Tibial nerve (tissue), 4 donors: ENCODE measurements around the gene POU6F2. TPM values are rescaled to one million over a fixed set of nuclear protein-coding genes. Genes with fewer than 3 reads are reported as not detected.

Experiments used
- DNase-seq, 2 donors: peaks; one replicate each; pipeline ENCODE4 v3.0.0-alpha.2; 2019; ENCODE audit warnings: low spot score in 2 of 2
- H3K27ac ChIP-seq, 4 donors: fragments of 200-600 bp; sonication (generic) in 3 of 4; one replicate each; pipeline ENCODE4 v1.5.1; 2017 to 2019; ENCODE audit warnings: mild to moderate bottlenecking in 1 of 4
- H3K27me3 ChIP-seq, 2 donors: fragments of 200-600 bp; sonication (generic) in 1 of 2; one replicate each; pipeline versions ENCODE4 v1.5.1 to v1.6.0; 2017 to 2019
- H3K36me3 ChIP-seq, 3 donors: fragments of 200-600 bp; sonication (generic); one replicate each; pipeline ENCODE4 v1.5.1; 2018 to 2019
- H3K4me1 ChIP-seq, 4 donors: fragments of 200-600 bp; sonication (generic) in 3 of 4; one replicate each; pipeline ENCODE4 v1.5.1; 2017 to 2019
- H3K4me3 ChIP-seq, 4 donors: fragments of 200-600 bp; sonication (generic) in 3 of 4; one replicate each; pipeline ENCODE4 v1.5.1; 2017 to 2019; ENCODE audit warnings: mild to moderate bottlenecking in 1 of 4, moderate library complexity in 1 of 4
- H3K9me3 ChIP-seq, 4 donors: fragments of 200-600 bp; sonication (generic) in 3 of 4; one replicate each; pipeline ENCODE4 v1.5.1; 2017 to 2019
- CTCF ChIP-seq, 5 experiments: fragments of 200-600 bp in 3 of 5; fragments of 450-650 bp in 2 of 5; sonication (generic) in 3 of 5; IDR thresholded peaks; one replicate each; pipeline ENCODE4 v1.5.1; 2016 to 2019; ENCODE audit warnings: antibody characterized with exemption in 5 of 5, mild to moderate bottlenecking in 3 of 5, moderate library complexity in 2 of 5
- EP300 ChIP-seq, 2 donors: sonication (generic); formaldehyde crosslinking; IDR thresholded peaks; one replicate each; pipeline ENCODE4 v1.6.1; 2017; ENCODE audit warnings: antibody characterized with exemption in 2 of 2, mild to moderate bottlenecking in 1 of 2
- POLR2A ChIP-seq, 2 donors: fragments of 450-650 bp; IDR thresholded peaks; one replicate each; pipeline ENCODE4 v1.6.1; 2017; ENCODE audit warnings: antibody characterized with exemption in 2 of 2, mild to moderate bottlenecking in 2 of 2, moderate library complexity in 2 of 2
- WGBS, 2 donors: methylation state at CpG; one replicate each; pipeline ENCODE4 v1.1.5; 2018; 5-methylcytosine and 5-hydroxymethylcytosine counted together
- total RNA-seq, 4 donors: library from RNA; depleted of rRNA; stranded (reverse); fragments of >200 nt; gene quantifications; one replicate each; pipeline ENCODE4 v1.1.0, GENCODE V29; 2016

POU6F2 gene
- total RNA-seq, 4 donors from 2014 or later = 0.21 to 1.8 (median 1.3) TPM

- Histone ChIP-seq H3K4me3 (no peak overlapping the region), H3K27ac (no peak overlapping the region), H3K9me3 (no peaks in the 10 kb centered on the region), H3K27me3 (no peaks in the 10 kb centered on the region), H3K4me1 (no peaks in the 10 kb centered on the region), H3K36me3 (no peaks in the 10 kb centered on the region)
- TF ChIP-seq POLR2A (IDR thresholded peaks at IDR 0.05) (no peak), EP300 (IDR thresholded peaks at IDR 0.05) (no peak)
- 34 to 50% methylated on average over 1 of the region's 1 CpG for WGBS, 2 donors
- no peak for DNase-seq
Observed at GRCh38 chr7:39045231-39045630, 67.5 kb downstream of the POU6F2 start.

GRCh38 chr7:39051279-39051678 lies 73.6 kb downstream of the POU6F2 start:
- H3K36me3 ChIP-seq = no peaks in the 10 kb centered on the region
- 84 to 88% methylated on average over 1 of the region's 1 CpG for WGBS, 2 donors

GRCh38 chr7:39051707-39052106 lies 74.0 kb downstream of the POU6F2 start:
- Histone ChIP-seq H3K36me3 (no peaks in the 10 kb centered on the region), H3K4me3 (no peak overlapping the region), H3K27me3 (no peaks in the 10 kb centered on the region), H3K9me3 (peaks cover 0 to 4% (median 2%) of the 10 kb centered on the region in 4 donors), H3K27ac (no peak overlapping the region), H3K4me1 (no peaks in the 10 kb centered on the region)
- no peak for DNase-seq
- 95 to 96% methylated on average over 4 of the region's 4 CpGs for WGBS, 2 donors
- TF ChIP-seq CTCF (IDR thresholded peaks at IDR 0.05) (no peak), POLR2A (IDR thresholded peaks at IDR 0.05) (no peak), EP300 (IDR thresholded peaks at IDR 0.05) (no peak)

More at GRCh38 chr7:39051279-39051678, 73.6 kb downstream of the POU6F2 start:
- Histone ChIP-seq H3K27ac (no peak overlapping the region), H3K27me3 (no peaks in the 10 kb centered on the region), H3K4me1 (no peaks in the 10 kb centered on the region), H3K4me3 (no peak overlapping the region), H3K9me3 (peaks cover 0 to 4% (median 2%) of the 10 kb centered on the region in 4 donors)
- DNase-seq = no peak
- TF ChIP-seq CTCF (IDR thresholded peaks at IDR 0.05) = no peak
- no peak for TF ChIP-seq EP300 (IDR thresholded peaks at IDR 0.05)
- no peak for TF ChIP-seq POLR2A (IDR thresholded peaks at IDR 0.05)

- TF ChIP-seq POLR2A (IDR thresholded peaks at IDR 0.05) (no peak), EP300 (IDR thresholded peaks at IDR 0.05) (no peak)
- Histone ChIP-seq H3K27ac (no peak overlapping the region), H3K4me1 (no peaks in the 10 kb centered on the region), H3K27me3 (no peaks in the 10 kb centered on the region), H3K36me3 (no peaks in the 10 kb centered on the region), H3K4me3 (no peak overlapping the region), H3K9me3 (peaks cover 0 to 7% (median 2%) of the 10 kb centered on the region in 4 donors)
- 68 to 71% methylated on average over 4 of the region's 4 CpGs for WGBS, 2 donors
- no peak for DNase-seq
Observed at GRCh38 chr7:39054731-39055130, 77.0 kb downstream of the POU6F2 start.

GRCh38 chr7:39056153-39056552 lies 78.4 kb downstream of the POU6F2 start:
- DNase-seq = no peak
- H3K27ac ChIP-seq = no peak overlapping the region
- no peaks in the 10 kb centered on the region for H3K27me3 ChIP-seq
- no peaks in the 10 kb centered on the region for H3K4me1 ChIP-seq
- H3K9me3 ChIP-seq = peaks cover 0 to 7% (median 2%) of the 10 kb centered on the region in 4 donors
- no peak overlapping the region for H3K4me3 ChIP-seq
- TF ChIP-seq CTCF (IDR thresholded peaks at IDR 0.05) = no peak
- TF ChIP-seq POLR2A (IDR thresholded peaks at IDR 0.05) = no peak
- TF ChIP-seq EP300 (IDR thresholded peaks at IDR 0.05) = no peak
- 93 to 96% methylated on average over 1 of the region's 1 CpG for WGBS, 2 donors
- H3K36me3 ChIP-seq = no peaks in the 10 kb centered on the region

GRCh38 chr7:39062811-39063210 lies 85.1 kb downstream of the POU6F2 start:
- H3K4me1 ChIP-seq = no peaks in the 10 kb centered on the region
- H3K27ac ChIP-seq = no peak overlapping the region
- no peaks in the 10 kb centered on the region for H3K36me3 ChIP-seq
- no peaks in the 10 kb centered on the region for H3K27me3 ChIP-seq
- no peak for DNase-seq
- H3K9me3 ChIP-seq = no peaks in the 10 kb centered on the region
- no peak overlapping the region for H3K4me3 ChIP-seq
- TF ChIP-seq EP300 (IDR thresholded peaks at IDR 0.05) (no peak), CTCF (IDR thresholded peaks at IDR 0.05) (no peak)
- 78 to 81% methylated on average over 4 of the region's 4 CpGs for WGBS, 2 donors
